HG02852 (cell line): ENCODE results near the gene TP53BP2.

ENCODE experiments used
- ATAC-seq: cut with Tn5 transposase; IDR thresholded peaks from one replicate; pipeline ENCODE4 v1.9.1; 2021; ENCODE audit warnings: mild to moderate bottlenecking, moderate library complexity; ENCODE audit not compliant: unreplicated experiment

The TP53BP2 gene

DNA sequence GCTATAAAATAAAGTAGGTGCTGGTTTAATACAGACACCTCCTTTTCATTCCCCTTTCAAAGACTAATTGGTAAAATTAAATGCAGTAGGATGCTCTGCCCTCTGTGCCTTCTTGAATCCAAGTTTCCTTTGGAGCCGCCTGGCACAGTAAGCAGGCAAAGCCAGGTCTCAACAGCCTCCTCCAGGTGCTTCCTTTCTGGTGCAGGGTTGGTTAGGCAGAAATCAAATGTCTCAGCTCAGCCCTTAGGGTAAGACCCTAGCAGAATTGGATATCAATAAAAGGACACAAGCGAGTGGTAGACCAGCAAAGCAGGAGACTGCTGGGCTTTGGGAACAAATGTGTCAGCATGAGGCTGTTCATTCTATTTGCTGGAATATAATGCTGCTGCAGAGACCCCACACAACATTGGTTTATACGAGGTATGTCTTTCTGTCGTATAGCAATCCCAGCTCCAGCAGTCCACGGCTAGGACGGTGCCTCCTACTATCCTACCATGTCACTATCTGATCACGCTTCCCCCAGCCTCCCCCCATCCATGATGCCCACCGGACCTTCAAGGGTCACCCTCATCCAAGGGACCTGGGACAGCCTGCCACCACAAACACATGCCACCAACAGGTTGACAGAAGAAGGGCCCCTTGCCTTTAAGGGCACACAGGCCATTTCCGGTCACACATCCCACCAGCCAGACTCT is 75.0 kb downstream of the TP53BP2 start:
- no peak for ATAC-seq

DNA sequence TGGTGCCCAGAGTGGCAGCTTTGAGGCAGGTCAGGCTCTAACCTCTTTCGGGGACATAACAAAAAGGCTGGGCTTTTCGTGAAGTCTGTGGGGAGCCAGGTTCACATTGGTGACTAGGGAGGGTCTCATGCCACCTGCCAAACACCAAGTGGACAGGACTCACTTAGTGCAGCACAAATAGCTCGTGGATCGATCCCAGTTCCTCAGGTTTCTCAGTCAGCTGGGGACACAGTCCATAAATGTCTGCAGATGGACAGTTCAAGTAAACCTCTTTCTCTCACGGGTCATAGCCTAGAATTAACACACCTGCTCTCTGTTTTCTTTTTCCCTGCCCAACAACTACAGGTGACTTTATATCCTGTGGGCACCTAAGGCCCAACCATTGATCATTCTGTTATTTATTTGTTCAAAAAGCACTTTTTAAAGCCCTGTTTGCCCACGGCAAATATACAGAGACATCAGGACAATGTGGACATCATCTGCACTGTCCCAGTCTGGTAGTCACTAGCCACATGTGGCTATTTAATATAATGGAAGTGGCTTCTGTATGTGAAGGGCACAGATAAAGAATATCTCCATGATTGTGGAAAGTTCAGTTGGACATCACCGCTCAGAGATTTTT is 79.9 kb downstream of the TP53BP2 start:
- ATAC-seq = no peak

DNA sequence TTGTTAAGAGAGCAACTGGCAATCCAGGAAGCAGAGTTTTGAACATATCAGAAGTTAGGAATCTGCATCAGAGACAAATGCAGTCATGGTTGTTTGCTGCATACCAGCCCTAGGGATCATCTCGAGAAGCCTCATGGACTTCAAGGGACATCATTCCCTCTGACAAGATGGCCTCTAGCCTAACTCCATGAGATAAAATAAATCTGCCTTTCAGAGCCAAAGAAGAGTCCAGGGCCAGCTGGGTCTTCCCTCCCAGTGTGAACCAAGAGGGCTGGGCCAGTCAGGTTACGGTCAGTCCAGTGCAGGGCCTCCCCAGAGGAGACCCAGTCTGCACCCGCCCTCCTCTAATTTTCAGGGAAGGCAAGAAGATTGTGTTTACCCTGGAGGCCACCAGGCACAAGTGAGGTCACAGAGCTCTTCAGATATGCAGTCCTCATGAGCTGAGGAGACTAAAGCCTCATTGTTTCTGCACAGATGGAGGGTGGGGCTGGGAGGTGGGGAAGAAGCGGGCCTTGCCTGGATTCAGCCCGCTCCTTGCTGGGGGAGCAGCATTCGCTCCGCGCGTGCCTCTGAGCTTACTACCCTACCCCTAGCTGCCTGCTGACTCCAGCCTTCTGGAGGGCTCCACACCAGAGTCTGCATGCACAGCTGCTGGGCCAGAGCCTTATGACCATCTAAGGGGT is 80.6 kb downstream of the TP53BP2 start:
- no peak for ATAC-seq

DNA sequence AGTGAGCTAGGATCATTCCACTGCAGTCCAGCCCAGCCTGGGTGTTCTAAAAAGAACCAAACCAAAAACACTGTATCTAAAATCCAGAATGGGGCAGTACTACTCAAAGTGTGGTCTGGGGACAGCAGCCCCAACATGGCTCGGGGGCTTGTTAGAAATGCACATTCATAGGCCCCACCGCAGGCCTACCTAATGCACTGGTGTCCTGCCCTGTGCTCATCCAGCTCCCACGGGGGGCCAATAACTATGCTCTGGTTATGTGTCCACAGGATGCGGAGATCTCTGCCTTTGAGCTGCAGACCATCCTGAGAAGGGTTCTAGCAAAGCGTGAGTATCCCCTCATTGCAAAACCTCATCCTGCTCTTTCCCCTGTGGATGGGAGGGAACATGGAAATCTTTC is 81.9 kb downstream of the TP53BP2 start:
- ATAC-seq = no peak

DNA sequence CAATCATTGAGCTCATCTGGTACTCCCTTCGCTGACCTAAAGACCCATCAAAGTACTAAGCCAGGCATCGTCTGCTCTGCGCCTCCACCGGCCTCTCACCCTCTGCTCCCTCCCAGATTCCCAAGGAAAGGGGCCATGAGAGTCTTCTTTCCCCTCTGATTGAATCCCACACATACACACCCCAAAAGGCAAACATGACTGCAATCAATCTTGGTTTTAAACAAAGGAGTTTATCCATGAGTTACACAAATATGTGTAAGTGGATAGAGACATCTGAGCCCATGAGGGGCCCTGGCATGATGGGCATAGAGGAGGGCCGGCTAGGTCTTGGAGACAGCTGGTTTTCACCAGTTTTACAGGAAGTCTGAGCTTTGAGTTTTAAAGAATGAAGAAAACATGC is 82.5 kb downstream of the TP53BP2 start:
- no peak for ATAC-seq

DNA sequence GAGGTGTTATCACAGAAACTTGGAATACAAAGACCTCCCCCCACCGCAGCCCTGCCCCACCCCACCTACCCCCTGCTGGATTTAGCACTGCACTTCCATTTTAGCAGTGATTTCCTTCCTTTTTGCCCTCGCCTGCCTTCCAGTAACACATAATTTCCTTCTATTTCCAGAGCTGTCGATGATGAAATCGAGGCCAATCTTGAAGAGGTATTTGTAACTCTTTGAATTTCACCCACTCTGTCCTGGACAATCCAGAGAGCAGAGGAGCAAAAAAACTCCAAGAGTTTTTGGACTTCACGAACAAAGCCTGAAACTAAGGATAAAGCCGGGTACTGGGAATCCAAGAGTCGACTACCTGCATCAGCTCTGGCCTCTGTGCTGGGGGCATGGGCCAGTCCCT is 84.3 kb downstream of the TP53BP2 start:
- no peak for ATAC-seq

DNA sequence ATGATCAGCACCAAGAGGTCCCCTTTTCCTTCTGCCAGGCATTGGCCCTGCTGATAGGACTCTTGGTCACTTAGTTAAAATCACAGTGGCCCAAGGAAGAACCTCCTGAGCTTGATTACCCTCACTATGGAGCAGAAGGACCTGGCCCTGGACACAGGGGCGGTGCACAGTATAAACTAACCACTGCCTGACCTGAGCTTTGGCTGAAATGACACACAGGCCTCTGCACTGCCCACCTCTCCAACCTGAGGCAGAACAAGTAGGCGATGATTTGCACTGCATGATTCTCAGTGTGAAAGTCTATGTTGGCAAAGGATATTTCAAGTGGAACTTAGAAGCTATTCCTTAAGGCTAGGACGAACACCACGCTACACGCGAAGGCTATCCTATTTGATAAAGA is 84.9 kb downstream of the TP53BP2 start:
- ATAC-seq = no peak

DNA sequence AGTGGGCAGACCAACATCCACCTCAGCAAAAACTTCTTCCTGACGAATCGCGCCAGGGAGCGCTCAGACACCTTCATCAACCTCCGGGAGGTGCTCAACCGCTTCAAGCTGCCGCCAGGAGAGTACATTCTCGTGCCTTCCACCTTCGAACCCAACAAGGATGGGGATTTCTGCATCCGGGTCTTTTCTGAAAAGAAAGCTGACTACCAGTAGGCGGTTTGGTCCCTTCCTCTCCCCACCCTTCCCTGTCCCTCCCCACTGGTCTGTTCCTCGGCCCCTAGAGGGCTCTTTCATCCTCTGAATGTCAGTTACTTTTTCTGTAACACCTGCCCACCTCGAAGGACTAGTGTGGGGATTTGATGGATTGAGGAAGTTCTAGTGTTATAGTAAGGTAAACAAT is 86.5 kb downstream of the TP53BP2 start:
- no peak for ATAC-seq

DNA sequence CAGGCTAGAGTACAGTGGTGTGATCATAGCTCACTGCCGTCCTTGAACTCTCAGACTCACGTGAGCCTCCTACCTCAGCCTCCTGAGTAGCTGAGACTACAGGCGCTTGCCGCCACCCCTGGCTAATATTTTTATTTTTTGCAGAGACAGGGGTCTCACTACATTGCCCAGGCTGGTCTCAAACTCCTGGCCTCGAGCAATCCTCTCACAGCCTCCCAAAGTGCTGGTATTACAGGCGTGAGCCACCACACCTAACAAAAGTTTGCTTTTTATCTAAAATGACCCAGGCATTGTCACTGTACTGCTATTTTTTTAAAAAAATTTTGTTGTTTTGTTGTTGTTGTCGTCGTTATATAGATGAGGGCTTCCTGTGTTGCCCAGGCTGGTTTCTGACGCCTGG is 87.0 kb downstream of the TP53BP2 start:
- ATAC-seq = no peak

DNA sequence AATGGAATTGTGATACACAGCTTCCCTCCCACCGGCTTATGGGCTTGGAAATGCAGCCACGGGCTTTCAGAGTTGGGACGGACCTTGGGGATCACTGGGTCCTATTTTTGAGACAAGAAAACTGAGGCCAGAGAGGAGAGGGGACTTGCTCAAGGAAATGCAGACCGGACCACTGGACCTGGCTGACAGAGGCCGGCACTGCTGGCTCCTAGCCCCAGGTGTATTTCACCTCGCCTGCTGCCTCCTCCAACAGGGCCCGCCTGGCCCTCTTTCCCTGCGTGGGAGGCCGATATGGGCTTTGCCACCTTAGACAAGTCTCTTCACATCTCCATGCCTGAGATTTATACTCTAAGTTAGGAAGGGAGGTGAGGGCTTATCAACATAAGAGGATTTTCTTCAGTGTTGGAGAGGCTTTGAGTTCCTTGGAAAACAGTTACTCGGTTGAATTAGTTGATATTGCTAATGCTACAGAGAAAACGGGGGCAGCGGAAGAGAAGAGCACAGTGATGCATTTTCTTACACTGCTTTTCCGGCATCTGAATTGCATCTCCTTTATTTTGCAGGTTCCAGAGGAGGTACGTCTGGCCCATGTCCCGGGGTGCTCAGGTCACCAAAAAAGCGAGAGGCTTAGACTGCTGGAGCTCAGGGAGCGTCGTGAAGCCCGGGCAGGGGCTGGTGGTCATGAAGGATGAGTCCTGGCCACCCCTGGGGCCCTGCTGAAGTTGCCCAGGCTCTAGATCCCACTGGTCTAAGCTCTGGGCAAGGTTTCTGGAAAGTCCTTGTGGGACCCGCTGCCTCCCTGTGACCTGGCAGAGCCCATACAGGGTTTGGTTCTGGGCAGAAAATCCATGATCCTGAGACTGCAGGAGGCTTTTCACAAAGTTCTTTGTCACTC is 88.7 kb downstream of the TP53BP2 start:
- ATAC-seq = no peak

DNA sequence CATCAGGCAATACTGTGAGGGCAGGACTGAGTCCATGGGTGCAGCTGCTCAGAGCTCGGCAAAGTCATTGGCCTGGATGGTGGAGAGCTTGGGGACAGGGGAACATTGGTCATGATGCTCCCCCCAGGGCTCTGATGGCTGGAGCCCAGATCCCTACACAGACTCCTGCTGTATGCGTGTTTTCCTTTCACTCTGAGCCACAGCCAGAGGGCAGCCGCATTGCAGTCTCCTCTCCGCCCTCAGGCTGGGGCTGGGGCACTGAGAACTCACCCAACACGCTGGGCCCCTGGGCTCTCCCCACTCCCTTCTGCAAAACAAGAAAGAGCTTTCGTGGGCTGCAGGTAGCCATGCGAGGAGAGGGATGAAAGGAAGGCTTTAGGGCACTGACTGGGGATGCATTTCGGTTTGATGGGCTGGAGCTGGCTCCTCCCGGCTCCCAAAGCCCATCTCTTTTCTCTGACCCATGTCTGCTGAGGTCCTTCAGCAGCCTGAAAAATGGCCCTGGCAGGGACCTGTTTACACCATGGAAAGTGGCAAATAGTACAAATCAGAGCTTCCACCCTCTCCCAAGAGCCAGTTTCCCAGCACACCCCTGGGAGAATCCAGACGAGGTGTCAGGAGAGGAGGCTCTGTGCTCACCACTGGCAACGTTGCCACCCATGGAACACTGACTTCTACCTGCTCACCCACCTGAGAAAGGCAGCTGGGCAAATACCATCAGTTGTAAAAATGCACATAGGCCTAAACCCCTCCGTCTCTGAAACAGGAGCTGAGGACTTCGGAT is 89.6 kb downstream of the TP53BP2 start:
- ATAC-seq = no peak

DNA sequence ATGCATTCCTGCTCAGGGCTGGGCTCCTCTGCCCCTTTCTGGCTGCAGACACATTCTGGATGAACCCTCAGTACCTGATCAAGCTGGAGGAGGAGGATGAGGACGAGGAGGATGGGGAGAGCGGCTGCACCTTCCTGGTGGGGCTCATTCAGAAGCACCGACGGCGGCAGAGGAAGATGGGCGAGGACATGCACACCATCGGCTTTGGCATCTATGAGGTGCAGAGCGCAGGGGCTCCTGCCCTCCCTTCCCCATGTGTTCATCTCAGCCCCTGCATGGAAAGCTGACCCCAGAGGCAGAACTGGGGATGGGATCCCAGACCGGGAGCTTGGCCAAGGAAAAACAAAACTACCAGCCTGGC is 90.3 kb downstream of the TP53BP2 start:
- no peak for ATAC-seq

DNA sequence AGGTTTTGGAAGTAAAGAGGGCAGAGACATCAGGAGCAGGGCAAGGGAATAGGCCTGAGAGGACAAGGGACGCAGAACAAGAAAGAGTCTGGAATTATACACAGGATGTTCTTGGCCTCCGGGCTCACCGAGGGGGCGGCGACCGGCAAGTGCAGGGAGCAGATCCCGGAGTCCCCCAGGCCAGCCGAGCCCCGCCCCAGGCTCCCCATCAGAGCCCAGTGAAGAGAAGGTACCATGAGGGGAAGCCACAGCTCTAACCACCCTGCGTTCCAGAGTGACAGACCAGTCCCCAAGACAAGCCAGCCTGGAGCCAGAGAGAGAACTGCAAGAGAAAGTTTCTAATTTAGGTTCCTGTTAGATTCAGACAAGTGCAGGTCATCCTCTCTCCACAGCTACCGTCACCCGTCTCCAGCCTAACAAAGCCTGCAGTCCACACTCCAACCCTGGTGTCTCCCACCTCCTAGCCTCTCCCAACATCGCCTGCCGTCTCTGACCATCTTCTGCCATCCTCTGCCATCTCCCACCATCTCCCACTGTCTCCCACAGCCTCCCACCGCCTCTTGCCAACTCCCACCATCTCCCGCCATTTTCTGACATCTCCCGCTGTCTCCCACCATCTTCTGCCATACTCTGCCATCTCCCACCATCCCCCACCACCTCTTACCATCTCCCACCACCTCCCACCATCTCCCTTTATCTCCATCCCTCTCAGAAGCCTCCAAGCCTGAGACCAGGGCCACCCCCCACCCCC is 90.9 kb downstream of the TP53BP2 start:
- ATAC-seq = no peak

DNA sequence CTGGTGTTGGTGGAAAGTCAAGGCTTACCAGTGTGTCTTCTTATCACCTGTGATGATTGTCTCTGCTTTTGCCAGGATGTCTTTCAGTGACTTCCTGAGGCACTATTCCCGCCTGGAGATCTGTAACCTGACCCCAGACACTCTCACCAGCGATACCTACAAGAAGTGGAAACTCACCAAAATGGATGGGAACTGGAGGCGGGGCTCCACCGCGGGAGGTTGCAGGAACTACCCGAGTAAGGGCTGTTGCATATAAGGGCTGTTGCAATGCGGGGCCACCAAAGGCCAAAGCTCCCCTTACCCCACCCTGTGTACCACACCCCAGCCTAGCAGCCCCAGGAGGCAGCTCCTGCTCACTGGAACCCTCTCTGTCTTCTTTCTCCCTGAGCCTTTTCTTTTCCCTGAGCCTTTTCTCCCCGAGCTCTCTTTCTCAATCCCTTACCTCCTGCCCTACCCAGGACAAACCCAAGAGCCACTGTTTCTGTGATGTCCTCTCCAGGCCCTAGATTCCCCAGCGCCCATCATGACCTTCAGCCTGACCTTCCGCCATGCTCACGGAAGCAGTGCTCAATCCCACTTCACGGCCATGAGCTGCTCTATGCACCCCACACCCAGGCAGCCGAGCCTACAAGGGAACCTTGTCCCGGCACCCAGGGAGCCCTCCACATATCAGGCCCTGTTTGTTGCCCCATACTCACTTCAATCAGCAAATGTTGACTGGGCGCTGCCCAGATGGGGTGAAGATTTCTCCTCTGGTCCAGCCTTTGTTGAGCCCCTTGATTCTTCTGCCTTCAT is 92.8 kb downstream of the TP53BP2 start:
- ATAC-seq = no peak

DNA sequence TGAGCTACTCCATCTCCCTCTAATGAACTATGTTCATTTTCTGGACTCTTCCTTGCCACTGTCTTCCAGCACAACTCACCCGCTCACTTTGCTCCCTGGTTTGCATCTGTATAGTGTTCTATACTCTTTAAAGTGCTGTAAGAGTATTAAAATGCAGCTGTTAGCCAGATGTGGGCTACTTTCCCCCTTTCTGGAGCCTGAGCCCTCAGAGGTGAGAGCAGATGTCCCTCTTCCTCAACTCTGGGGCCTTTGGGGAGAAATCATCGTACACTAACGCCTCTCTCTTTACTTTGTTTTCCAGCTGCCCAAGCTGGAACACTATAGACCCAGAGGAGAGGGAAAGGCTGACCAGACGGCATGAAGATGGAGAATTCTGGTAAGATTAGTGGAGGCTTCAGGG is 94.1 kb downstream of the TP53BP2 start:
- ATAC-seq = no peak

DNA sequence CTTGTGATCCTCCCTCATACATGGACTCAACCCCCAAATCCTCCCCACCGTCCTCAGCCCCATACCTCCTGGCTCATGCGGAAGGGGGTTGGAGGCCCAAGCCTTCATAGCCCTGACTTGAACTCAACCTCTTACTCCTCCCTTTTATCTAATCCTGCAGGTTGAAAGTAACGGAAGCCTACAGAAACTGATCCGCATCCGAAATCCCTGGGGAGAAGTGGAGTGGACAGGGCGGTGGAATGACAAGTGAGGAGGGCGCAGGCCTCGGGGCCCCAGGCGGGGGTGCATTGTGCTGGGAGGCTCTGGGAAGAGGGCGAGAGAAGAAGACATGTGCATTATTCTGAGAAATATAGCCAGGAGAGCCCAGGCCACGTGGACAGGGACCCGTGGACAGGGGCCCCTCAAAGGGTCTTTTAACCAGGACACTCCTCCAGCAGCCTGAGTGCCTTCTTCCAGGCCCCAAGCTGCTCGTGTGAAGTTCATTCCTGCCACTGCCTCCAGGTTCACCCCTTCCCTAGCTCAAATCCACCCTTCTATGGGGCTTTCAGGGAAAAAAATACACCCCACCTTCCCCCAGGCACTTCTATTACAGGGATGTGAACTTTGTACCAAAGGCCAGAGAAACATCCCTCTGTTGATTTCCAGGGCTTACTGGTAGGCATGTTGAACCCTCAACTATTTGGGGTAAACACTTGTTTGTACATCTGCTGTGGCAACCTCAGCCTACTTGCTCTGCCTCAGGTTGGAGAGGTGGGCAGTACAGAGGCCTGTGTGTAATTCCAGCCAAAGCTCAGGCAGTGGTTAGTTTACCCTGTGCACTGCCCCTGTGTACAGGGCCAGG is 94.8 kb downstream of the TP53BP2 start:
- no peak for ATAC-seq

DNA sequence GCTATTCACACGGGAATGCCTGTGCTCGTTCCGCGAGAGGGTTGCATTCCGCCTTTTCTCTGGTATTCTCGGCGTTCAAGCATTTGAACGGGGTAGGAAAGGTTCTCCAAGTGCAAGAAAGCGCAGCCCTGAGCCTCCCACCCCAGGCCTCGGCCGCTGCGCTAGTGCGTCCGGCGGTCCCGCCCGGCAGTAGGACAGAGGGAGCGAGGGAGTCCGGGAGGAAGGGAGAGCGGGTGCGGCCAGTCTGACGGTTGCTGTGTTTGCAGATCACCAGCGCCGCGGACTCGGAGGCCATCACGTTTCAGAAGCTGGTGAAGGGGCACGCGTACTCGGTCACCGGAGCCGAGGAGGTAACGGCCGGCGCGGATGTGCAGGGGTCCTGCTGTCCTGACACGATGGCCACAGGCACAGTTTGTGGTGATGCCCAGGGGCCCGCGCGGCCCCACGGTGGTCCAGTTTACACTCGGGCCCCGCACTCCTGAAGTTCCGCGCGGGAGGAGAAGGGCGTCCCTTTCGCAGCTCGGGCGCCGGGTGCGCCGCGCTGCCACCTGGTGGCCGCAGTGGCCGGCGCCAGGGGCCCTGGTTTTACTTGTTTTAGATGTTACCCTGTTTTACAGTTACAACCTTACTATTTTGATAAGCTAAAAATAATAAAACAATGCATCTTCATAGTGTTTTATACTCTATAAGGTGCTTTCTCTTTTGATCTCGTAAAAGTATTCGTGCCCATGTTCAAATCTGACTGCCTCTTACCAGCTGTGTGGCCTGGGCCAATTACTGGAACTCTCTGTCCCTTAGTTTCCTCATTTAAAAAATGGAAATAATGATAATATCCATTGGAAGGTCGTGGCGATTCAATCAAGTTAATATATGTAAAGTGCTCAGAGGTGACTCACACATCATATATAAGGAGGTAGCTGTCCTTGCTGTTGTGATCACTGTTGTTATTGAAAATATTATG is 96.7 kb downstream of the TP53BP2 start:
- peak; percentile 65 for ATAC-seq
